ENCODE results near the gene MCAT.
"Not testable (repeated sequence)": the region's sequence is repeated elsewhere in the genome, so short reads cannot be mapped to it uniquely, and the experiment has no call there.

DNA sequence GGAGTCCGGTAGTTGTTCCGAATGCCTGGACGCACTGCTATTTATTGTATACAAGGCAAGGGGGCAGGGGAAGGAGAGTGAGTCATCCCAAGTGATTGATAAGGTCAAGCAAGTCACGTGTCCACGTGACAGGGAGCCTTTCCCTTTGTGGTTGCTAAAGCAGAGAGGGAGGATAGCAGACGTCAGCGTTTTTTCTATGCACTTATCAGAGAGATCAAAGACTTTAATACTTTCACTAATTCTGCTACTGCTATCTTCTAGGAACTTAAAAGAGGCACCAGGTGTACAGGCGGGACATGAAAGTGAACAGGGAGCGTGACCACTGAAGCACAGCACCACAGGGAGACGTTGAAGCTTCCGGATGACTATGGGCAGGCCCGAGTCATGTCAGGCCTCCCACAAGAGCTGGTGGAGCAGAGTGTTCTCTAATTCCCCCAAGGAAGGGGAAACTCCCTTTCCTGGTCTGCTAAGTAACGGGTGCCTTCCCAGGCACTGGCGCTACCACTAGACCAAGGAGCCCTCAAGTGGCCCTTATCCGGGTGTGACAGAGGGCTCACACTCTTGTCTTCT, 39.1 kb downstream of the MCAT start:
- TF ChIP-seq, protein P1, sequence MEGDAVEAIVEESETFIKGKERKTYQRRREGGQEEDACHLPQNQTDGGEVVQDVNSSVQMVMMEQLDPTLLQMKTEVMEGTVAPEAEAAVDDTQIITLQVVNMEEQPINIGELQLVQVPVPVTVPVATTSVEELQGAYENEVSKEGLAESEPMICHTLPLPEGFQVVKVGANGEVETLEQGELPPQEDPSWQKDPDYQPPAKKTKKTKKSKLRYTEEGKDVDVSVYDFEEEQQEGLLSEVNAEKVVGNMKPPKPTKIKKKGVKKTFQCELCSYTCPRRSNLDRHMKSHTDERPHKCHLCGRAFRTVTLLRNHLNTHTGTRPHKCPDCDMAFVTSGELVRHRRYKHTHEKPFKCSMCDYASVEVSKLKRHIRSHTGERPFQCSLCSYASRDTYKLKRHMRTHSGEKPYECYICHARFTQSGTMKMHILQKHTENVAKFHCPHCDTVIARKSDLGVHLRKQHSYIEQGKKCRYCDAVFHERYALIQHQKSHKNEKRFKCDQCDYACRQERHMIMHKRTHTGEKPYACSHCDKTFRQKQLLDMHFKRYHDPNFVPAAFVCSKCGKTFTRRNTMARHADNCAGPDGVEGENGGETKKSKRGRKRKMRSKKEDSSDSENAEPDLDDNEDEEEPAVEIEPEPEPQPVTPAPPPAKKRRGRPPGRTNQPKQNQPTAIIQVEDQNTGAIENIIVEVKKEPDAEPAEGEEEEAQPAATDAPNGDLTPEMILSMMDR (IDR thresholded peaks at IDR 0.05 in 8 of 11, conservative IDR thresholded peaks at IDR 0.05 in 3 of 11): not testable (repeated sequence)
- not testable (repeated sequence) for TF ChIP-seq POLR2A, POLR2AphosphoS5 (IDR thresholded peaks at IDR 0.05)
